Kidney epithelial cell (primary cell): Measurements from ENCODE around the gene ADK. TPM values are rescaled to one million over a fixed set of nuclear protein-coding genes. Genes with fewer than 3 reads are reported as not detected.

ENCODE experiments used
- DNase-seq: peaks from one replicate; pipeline ENCODE4 v3.0.0-alpha.2; 2010; ENCODE audit warnings: low read depth
- H3K27me3 ChIP-seq: 2 replicates; pipeline ENCODE4 v1.6.0; 2011; ENCODE audit warnings: low read length; ENCODE audit not compliant: control insufficient read depth, insufficient read depth
- H3K36me3 ChIP-seq: 2 replicates; pipeline ENCODE4 v1.5.1; 2011; ENCODE audit warnings: low read length; ENCODE audit not compliant: control insufficient read depth, insufficient read depth
- H3K4me3 ChIP-seq: 2 replicates; pipeline ENCODE4 v1.5.1; 2011; ENCODE audit warnings: low read depth, mild to moderate bottlenecking, control low read depth, low read length
- CTCF ChIP-seq: IDR thresholded peaks from 2 replicates; pipeline ENCODE4 v1.5.1; 2011; ENCODE audit warnings: mild to moderate bottlenecking, moderate library complexity, low read length, control low read depth, inconsistent platforms; ENCODE audit not compliant: insufficient read depth, poor library complexity, severe bottlenecking
- total RNA-seq: library from RNA; depleted of rRNA; stranded (reverse); fragments of >200 nt; gene quantifications from 2 replicates; pipeline ENCODE4 v1.2.3, GENCODE V29; 2015

Gene ADK
- total RNA-seq, 1 donor from 2014 or later, result 43.6 TPM

GRCh38 chr10:74391786-74392185 lies 240.8 kb downstream of the ADK start:
- no peak for TF ChIP-seq CTCF
- DNase-seq, result no peak
- no peaks in the 10 kb centered on the region for H3K36me3 ChIP-seq
- H3K27me3 ChIP-seq, result no peaks in the 10 kb centered on the region
- H3K4me3 ChIP-seq, result no peak overlapping the region

GRCh38 chr10:74394416-74394969 lies 243.5 kb downstream of the ADK start:
- no peak overlapping the region for H3K4me3 ChIP-seq
- TF ChIP-seq CTCF, result no peak
- no peak for DNase-seq
- H3K36me3 ChIP-seq, result no peaks in the 10 kb centered on the region
- H3K27me3 ChIP-seq, result no peaks in the 10 kb centered on the region

- H3K27me3 ChIP-seq, result no peaks in the 10 kb centered on the region
- H3K4me3 ChIP-seq, result no peak overlapping the region
- H3K36me3 ChIP-seq, result no peaks in the 10 kb centered on the region
- TF ChIP-seq CTCF, result no peak
- DNase-seq, result no peak
Observed at GRCh38 chr10:74400186-74400585, 249.2 kb downstream of the ADK start.

GRCh38 chr10:74406006-74406405 lies 255.0 kb downstream of the ADK start:
- no peak for DNase-seq
- H3K4me3 ChIP-seq, result no peak overlapping the region
- H3K27me3 ChIP-seq, result no peaks in the 10 kb centered on the region
- H3K36me3 ChIP-seq, result no peaks in the 10 kb centered on the region
- TF ChIP-seq CTCF, result no peak

- Histone ChIP-seq H3K4me3 (no peak overlapping the region), H3K36me3 (no peaks in the 10 kb centered on the region), H3K27me3 (no peaks in the 10 kb centered on the region)
- no peak for DNase-seq
- TF ChIP-seq CTCF, result no peak
Observed at GRCh38 chr10:74415146-74415839, 264.3 kb downstream of the ADK start.

GRCh38 chr10:74417397-74417796 lies 266.4 kb downstream of the ADK start:
- DNase-seq, result no peak
- Histone ChIP-seq H3K4me3 (no peak overlapping the region), H3K36me3 (no peaks in the 10 kb centered on the region), H3K27me3 (no peaks in the 10 kb centered on the region)
- TF ChIP-seq CTCF, result no peak
